HFFc6 (cell line): Measurements from ENCODE around the gene ARHGEF4. TPM values are rescaled to one million over a fixed set of nuclear protein-coding genes. Genes with fewer than 3 reads are reported as not detected.

Source experiments
- DNase-seq: peaks from one replicate; pipeline ENCODE4 v3.0.0-alpha.2; 2018
- H3K27ac Mint-ChIP-seq: 2 replicates; pipeline ENCODE4 v1.8.0; 2020; ENCODE audit warnings: mild to moderate bottlenecking, mixed read lengths
- H3K27me3 Mint-ChIP-seq: 2 replicates; pipeline ENCODE4 v1.8.0; 2021; ENCODE audit warnings: mild to moderate bottlenecking, moderate library complexity, mixed read lengths; ENCODE audit not compliant: insufficient read depth
- H3K36me3 Mint-ChIP-seq: 2 replicates; pipeline ENCODE4 v1.8.0; 2021; ENCODE audit warnings: low read depth, mixed read lengths
- H3K4me1 Mint-ChIP-seq: 2 replicates; pipeline ENCODE4 v1.8.0; 2020; ENCODE audit warnings: low read depth, mixed read lengths
- H3K4me3 Mint-ChIP-seq: 2 replicates; pipeline ENCODE4 v1.8.0; 2020; ENCODE audit warnings: mild to moderate bottlenecking, moderate library complexity, mixed read lengths
- H3K9me3 Mint-ChIP-seq: 2 replicates; pipeline ENCODE4 v1.8.0; 2020; ENCODE audit warnings: mild to moderate bottlenecking, mixed read lengths
- total RNA-seq, 6 experiments: library from RNA; stranded (reverse); fragmentation: NEBNext Ultra II Directional; extraction: Animal tissue kit (Norgen Biotek cat#: 25700); gene quantifications; 2 replicates in 1 of 6; 3 replicates in 5 of 6; pipeline ENCODE4 v1.2.3, GENCODE V29; 2021
- TF ChIP-seq, protein P1 (sequence below): fragments of 200-600 bp; sonication (generic); IDR thresholded peaks from 2 replicates; pipeline ENCODE4 v1.5.0; 2021; ENCODE audit warnings: antibody characterized with exemption, mild to moderate bottlenecking

ARHGEF4 gene
- total RNA-seq, 6 experiments from 2014 or later = 0.94 to 2.2 (median 1.4) TPM

DNA sequence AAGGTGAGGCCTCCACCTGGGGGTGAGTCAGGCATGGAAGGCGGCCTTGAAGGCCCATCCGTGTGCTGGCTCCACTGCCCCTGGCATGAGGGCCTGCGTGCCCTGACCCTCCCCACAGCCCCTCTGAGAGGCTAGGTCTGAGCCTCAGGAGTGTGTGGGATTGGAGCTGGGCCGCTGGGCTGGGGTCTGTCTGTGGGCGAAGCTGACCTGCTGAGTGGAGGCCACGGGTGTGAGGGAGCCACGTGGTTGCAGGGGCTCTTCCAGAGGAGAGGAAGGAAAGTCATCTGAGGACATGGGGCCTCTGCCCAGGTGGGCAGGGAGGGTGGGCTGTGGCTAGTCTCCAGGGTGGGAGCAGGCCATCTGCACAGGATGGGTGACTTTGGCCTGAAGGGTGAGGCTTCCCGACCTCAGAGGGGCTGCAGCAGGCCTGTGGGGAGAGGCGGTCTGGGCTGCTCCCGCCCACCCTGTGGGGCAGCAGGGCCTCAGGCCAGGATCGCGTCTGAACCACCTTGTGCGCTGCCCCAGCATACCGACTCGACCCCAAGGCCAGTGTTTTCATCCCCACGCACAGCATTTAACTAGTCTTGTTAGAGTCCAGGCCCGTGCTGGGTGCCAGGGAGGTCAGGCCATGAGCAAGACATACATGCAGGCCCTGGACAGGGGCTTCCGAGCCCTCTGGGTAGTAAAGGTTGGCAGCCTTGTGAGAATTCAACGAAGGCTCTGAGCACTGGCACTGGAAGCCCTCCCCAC, 11.2 kb downstream of the ARHGEF4 start:
- Mint-ChIP-seq H3K9me3 (no peaks in the 10 kb centered on the region; the same call in 1 of the 2 replicates), H3K4me3 (no peak overlapping the region), H3K27me3 (peaks cover 15% of the 10 kb centered on the region), H3K4me1 (no peaks in the 10 kb centered on the region; the same call in 1 of the 2 replicates), H3K36me3 (no peaks in the 10 kb centered on the region), H3K27ac (no peak overlapping the region)
- DNase-seq = no peak
- TF ChIP-seq, protein P1, sequence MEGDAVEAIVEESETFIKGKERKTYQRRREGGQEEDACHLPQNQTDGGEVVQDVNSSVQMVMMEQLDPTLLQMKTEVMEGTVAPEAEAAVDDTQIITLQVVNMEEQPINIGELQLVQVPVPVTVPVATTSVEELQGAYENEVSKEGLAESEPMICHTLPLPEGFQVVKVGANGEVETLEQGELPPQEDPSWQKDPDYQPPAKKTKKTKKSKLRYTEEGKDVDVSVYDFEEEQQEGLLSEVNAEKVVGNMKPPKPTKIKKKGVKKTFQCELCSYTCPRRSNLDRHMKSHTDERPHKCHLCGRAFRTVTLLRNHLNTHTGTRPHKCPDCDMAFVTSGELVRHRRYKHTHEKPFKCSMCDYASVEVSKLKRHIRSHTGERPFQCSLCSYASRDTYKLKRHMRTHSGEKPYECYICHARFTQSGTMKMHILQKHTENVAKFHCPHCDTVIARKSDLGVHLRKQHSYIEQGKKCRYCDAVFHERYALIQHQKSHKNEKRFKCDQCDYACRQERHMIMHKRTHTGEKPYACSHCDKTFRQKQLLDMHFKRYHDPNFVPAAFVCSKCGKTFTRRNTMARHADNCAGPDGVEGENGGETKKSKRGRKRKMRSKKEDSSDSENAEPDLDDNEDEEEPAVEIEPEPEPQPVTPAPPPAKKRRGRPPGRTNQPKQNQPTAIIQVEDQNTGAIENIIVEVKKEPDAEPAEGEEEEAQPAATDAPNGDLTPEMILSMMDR = no peak

DNA sequence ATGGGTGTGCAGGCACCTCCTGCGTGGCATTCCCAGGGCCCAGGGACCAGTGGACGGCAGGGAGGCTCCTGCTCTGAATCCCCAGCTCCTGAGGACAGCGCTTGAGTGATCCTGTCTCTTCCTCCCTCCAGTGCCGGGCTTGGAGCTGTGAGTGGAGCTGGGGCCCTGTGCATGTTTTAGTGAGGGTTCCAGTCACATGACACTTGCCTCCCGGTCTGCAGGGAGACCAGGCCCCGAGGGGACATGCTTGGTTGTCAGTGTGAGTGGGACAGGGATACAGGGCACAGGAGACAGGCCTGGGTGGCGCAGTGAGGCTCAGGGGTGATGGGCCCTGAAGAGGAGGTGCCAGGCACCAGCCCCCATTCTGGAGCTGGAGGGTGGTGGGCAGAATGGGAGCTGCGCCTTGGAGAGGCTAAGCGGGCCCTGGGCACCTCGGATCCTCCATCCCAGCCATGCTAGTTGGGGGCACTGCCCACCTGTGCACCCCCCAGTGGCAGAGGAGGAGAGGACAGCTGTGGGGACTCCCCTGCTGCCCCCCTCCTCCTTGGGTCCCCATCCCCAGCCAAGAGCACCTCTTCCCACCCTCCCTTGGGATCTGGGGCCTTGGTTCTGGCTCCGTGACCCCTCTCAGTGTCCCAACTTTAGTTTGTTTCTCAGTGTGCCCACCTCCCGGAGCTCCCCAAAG, 12.0 kb downstream of the ARHGEF4 start:
- H3K9me3 Mint-ChIP-seq = no peaks in the 10 kb centered on the region; the same call in 1 of the 2 replicates
- H3K4me3 Mint-ChIP-seq = no peak overlapping the region
- no peaks in the 10 kb centered on the region; the same call in 1 of the 2 replicates for H3K4me1 Mint-ChIP-seq
- H3K27ac Mint-ChIP-seq = no peak overlapping the region
- TF ChIP-seq, protein P1 = no peak
- peaks cover 15% of the 10 kb centered on the region for H3K27me3 Mint-ChIP-seq
- DNase-seq = no peak
- H3K36me3 Mint-ChIP-seq = no peaks in the 10 kb centered on the region

DNA sequence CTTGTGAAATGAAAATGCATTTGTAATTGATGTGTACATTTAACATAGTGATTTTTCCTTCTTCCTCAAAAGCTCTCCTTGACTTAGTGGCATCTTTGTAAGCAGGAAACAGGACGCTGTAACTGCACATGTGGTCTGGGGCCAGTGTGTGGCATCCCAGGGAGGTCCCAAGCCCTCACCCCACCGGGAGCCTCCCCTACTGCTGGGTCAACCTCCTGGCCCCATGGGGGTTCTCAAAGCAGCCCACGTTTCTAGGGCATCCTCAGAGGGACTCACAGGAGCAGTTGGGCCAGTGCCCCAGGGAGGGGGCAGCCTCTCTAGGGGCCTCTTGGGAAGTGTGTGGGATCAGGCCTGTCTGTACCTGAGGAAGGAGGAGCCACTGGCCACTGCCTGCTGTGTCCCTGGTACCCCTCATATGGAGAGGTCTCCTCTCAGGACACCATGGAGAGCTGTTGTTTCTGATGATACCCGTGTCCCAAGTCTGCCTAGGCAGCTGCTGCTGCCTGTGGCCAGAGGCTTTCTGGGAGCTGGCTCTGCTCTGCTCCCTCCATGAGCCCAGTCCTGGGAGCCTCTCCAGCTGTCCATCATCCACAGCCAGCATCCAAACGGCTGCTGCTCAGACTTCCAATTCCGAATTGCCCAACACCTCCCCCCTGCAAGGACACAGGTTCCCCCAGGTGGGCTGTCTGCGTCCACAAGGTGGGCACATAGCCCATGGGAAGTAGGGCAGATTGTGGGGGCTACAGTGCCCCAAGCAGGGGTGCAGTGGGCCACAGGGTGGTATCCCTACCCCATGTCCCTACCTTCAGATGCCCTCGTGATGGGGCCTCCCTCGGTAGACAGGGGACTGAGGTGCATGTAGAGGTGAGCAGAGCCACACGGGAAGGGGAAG, 13.4 kb downstream of the ARHGEF4 start:
- no peaks in the 10 kb centered on the region; the same call in 1 of the 2 replicates for H3K9me3 Mint-ChIP-seq
- no peaks in the 10 kb centered on the region; the same call in 1 of the 2 replicates for H3K4me1 Mint-ChIP-seq
- TF ChIP-seq, protein P1 = no peak
- no peak for DNase-seq
- no peak overlapping the region for H3K27ac Mint-ChIP-seq
- H3K36me3 Mint-ChIP-seq = no peaks in the 10 kb centered on the region
- H3K4me3 Mint-ChIP-seq = no peak overlapping the region
- peaks cover 14% of the 10 kb centered on the region for H3K27me3 Mint-ChIP-seq

DNA sequence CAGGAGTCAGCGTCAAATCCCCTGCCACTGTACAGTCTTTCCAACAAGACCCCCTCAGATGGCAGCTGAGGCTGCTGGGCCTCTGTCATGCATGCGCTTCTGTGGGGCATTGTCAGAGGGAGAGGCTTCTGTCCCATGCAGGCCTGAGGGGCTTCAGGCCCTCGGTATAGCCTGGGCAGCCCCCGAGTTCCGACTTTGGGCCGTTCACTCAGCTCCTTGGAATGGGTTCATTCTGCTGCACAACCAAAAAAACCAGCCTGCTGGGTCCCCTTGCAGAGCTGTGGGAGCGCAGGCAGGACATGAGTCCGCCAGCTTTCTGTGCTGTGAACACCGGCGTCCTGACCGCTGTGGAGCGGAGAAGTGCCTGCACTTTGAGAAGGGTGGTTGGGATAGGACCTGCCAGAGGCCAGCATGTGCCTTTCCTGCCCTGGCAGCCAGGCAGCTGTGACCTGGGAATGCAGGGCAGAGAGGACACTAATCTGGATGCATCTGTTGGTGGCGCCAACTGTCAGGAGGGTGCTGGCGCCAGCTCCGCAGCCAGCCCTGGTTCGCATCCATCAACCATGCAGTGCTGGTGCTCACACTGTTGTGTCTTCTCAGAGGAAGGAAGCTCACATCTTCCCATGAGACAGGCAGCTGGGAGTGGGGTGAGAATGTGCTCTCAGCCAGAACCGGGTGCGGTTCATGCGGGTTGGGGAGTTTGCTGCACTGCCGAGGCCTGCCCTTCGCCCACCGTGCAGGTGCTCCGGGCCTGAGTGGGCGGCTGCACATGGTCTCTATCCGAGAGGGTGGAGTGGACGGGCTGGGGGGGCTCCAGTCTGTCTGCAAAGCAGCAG, 14.3 kb downstream of the ARHGEF4 start:
- TF ChIP-seq, protein P1 = no peak
- Mint-ChIP-seq H3K27me3 (peaks cover 14% of the 10 kb centered on the region), H3K4me3 (no peak overlapping the region), H3K4me1 (no peaks in the 10 kb centered on the region; the same call in 1 of the 2 replicates), H3K27ac (no peak overlapping the region), H3K36me3 (no peaks in the 10 kb centered on the region), H3K9me3 (no peaks in the 10 kb centered on the region; the same call in 1 of the 2 replicates)
- no peak for DNase-seq
